H1 (cell line): Measurements from ENCODE around the gene FAM204A. TPM values are rescaled to one million over a fixed set of nuclear protein-coding genes. Genes with fewer than 3 reads are reported as not detected.

Source experiments
- CTCF ChIA-PET: fragments of 300-600 bp; sonication (Branson Sonifier 250); formaldehyde crosslinking; loops from one replicate; lab custom pipeline; 2021; ENCODE audit not compliant: partially characterized antibody; lab: Charles Lee
- POLR2A ChIA-PET: fragments of 300-600 bp; sonication (Branson Sonifier 250); formaldehyde crosslinking; loops from one replicate; lab custom pipeline; 2021; ENCODE audit warnings: inconsistent platforms; ENCODE audit not compliant: partially characterized antibody; lab: Charles Lee
- DNase-seq, 2 experiments: peaks; one replicate each; pipeline versions ENCODE4 v3.0.0 to v3.0.0-alpha.2; 2010 to 2022; ENCODE audit warnings: low spot score in 2 of 2, low read depth in 1 of 2, mixed read lengths in 1 of 2
- FAIRE-seq: peaks from 2 replicates; lab custom pipeline; 2011; peaks lifted over from hg19 to GRCh38; lab: Jason Lieb, UNC
- H2AFZ ChIP-seq: 2 replicates; pipeline ENCODE4 v1.8.1; 2012; ENCODE audit warnings: low read length, inconsistent platforms
- H2AK5ac ChIP-seq: 2 replicates; pipeline ENCODE4 v1.6.1; 2013; ENCODE audit warnings: low read depth, low read length
- H2BK120ac ChIP-seq: replicated peaks from 2 replicates; pipeline ENCODE3; 2013; ENCODE audit warnings: low read depth, low read length, inconsistent platforms
- H2BK12ac ChIP-seq: 2 replicates; pipeline ENCODE4 v1.6.1; 2013; ENCODE audit warnings: low read depth, low read length
- H2BK15ac ChIP-seq: 2 replicates; pipeline ENCODE4 v1.6.1; 2013; ENCODE audit warnings: low read length
- H2BK20ac ChIP-seq: 2 replicates; pipeline ENCODE4 v1.6.1; 2013; ENCODE audit warnings: low read length
- H2BK5ac ChIP-seq: 2 replicates; pipeline ENCODE4 v1.6.1; 2013; ENCODE audit warnings: low read depth, low read length
- H3K14ac ChIP-seq: 2 replicates; pipeline ENCODE4 v1.6.1; 2013; ENCODE audit warnings: inconsistent platforms; ENCODE audit not compliant: insufficient read length
- H3K18ac ChIP-seq: 2 replicates; pipeline ENCODE4 v1.6.1; 2013; ENCODE audit warnings: low read length; ENCODE audit errors: extremely low read depth
- H3K23ac ChIP-seq: 2 replicates; pipeline ENCODE4 v1.6.1; 2013; ENCODE audit warnings: inconsistent platforms; ENCODE audit not compliant: insufficient read length
- H3K23me2 ChIP-seq: 2 replicates; pipeline ENCODE4 v1.6.1; 2013; ENCODE audit warnings: low read depth, low read length
- H3K27ac ChIP-seq: 2 replicates; pipeline ENCODE4 v1.6.1; 2011; ENCODE audit warnings: low read depth, low read length, inconsistent platforms
- H3K27me3 ChIP-seq, 4 experiments: replicated peaks in 1 of 4; 1 replicate in 1 of 4; 2 replicates in 3 of 4; pipeline versions ENCODE4 v1.6.1 to v1.8.1; 2011 to 2013; ENCODE audit warnings: low read length in 3 of 4, mild to moderate bottlenecking in 3 of 4, inconsistent platforms in 2 of 4, mixed read lengths in 2 of 4, moderate library complexity in 1 of 4; ENCODE audit not compliant: control insufficient read depth in 3 of 4, insufficient read depth in 3 of 4; ENCODE audit errors: extremely low read depth in 1 of 4
- H3K36me3 ChIP-seq, 4 experiments: 2 replicates each; pipeline versions ENCODE4 v1.6.1 to v1.8.1; 2011 to 2013; ENCODE audit warnings: mild to moderate bottlenecking in 4 of 4, low read length in 3 of 4, moderate library complexity in 2 of 4, control low read depth in 1 of 4, inconsistent platforms in 1 of 4; ENCODE audit not compliant: insufficient read depth in 4 of 4, control insufficient read depth in 2 of 4
- H3K4ac ChIP-seq: replicated peaks from 2 replicates; pipeline ENCODE3; 2013; ENCODE audit warnings: low read length, low read depth, mixed read lengths, inconsistent platforms; ENCODE audit not compliant: insufficient read length
- H3K4me1 ChIP-seq, 4 experiments: replicated peaks in 1 of 4; 1 replicate in 1 of 4; 2 replicates in 3 of 4; pipeline versions ENCODE4 v1.6.1 to v1.8.1; 2011 to 2013; ENCODE audit warnings: low read length in 3 of 4, inconsistent platforms in 2 of 4, mixed read lengths in 1 of 4; ENCODE audit not compliant: insufficient read depth in 4 of 4, control insufficient read depth in 3 of 4
- H3K4me2 ChIP-seq, 2 experiments: 2 replicates each; pipeline versions ENCODE4 v1.6.1 to v1.8.1; 2011 to 2013; ENCODE audit warnings: low read depth in 2 of 2, low read length in 2 of 2, control low read depth in 1 of 2, inconsistent platforms in 1 of 2, mild to moderate bottlenecking in 1 of 2; ENCODE audit not compliant: insufficient read depth in 1 of 2
- H3K4me3 ChIP-seq, 4 experiments: fragments of 200-600, 300-600 bp in 1 of 4; sonication (generic), shearing (Covaris generic), sonication (Bioruptor Twin) in 1 of 4; 2 replicates each; pipeline versions ENCODE4 v1.5.1 to v1.8.1; 2011 to 2016; ENCODE audit warnings: low read length in 4 of 4, low read depth in 3 of 4, control low read depth in 2 of 4, inconsistent platforms in 2 of 4, mild to moderate bottlenecking in 2 of 4, mixed read lengths in 1 of 4, moderate library complexity in 1 of 4; ENCODE audit not compliant: insufficient read depth in 2 of 4; ENCODE audit errors: extremely low read depth in 1 of 4
- H3K56ac ChIP-seq: replicated peaks from 2 replicates; pipeline ENCODE3; 2013; ENCODE audit warnings: low read depth, mild to moderate bottlenecking, mixed read lengths, low read length, inconsistent platforms; ENCODE audit not compliant: insufficient read length
- H3K79me1 ChIP-seq: 2 replicates; pipeline ENCODE4 v1.6.1; 2013; ENCODE audit warnings: low read depth, low read length, control low read depth
- H3K79me2 ChIP-seq, 2 experiments: 2 replicates each; pipeline versions ENCODE4 v1.6.1 to v1.8.1; 2012 to 2013; ENCODE audit warnings: low read length in 2 of 2, mild to moderate bottlenecking in 2 of 2, inconsistent platforms in 1 of 2; ENCODE audit not compliant: insufficient read depth in 2 of 2, control insufficient read depth in 1 of 2
- H3K9ac ChIP-seq, 4 experiments: replicated peaks in 1 of 4; 1 replicate in 1 of 4; 2 replicates in 3 of 4; pipeline versions ENCODE4 v1.6.1 to v1.8.1; 2011 to 2013; ENCODE audit warnings: low read depth in 3 of 4, low read length in 3 of 4, control low read depth in 2 of 4, mild to moderate bottlenecking in 2 of 4, moderate library complexity in 2 of 4, inconsistent platforms in 1 of 4; ENCODE audit errors: extremely low read depth in 1 of 4
- H3K9me3 ChIP-seq, 2 experiments: 2 replicates each; pipeline versions ENCODE4 v1.6.1 to v1.8.1; 2012 to 2013; ENCODE audit warnings: mild to moderate bottlenecking in 2 of 2, moderate library complexity in 2 of 2, control low read depth in 1 of 2, inconsistent platforms in 1 of 2, low read depth in 1 of 2, low read length in 1 of 2, mixed read lengths in 1 of 2; ENCODE audit not compliant: insufficient read depth in 2 of 2
- H4K20me1 ChIP-seq, 2 experiments: replicated peaks in 1 of 2; 2 replicates each; pipeline versions ENCODE3 to v1.8.1; 2011 to 2013; ENCODE audit warnings: inconsistent platforms in 2 of 2, low read length in 2 of 2, mild to moderate bottlenecking in 1 of 2; ENCODE audit not compliant: insufficient read depth in 2 of 2, control insufficient read depth in 1 of 2
- H4K5ac ChIP-seq: 2 replicates; pipeline ENCODE4 v1.6.1; 2013; ENCODE audit warnings: low read length, low read depth, mixed read lengths, inconsistent platforms; ENCODE audit not compliant: insufficient read length
- H4K8ac ChIP-seq: 2 replicates; pipeline ENCODE4 v1.8.0; 2013; ENCODE audit warnings: mild to moderate bottlenecking, moderate library complexity, low read length, inconsistent platforms; ENCODE audit not compliant: insufficient read depth; ENCODE audit errors: extremely low read depth
- H4K91ac ChIP-seq: replicated peaks from 2 replicates; pipeline ENCODE3; 2013; ENCODE audit warnings: low read length, mixed read lengths, inconsistent platforms; ENCODE audit not compliant: insufficient read length
- CBX8 ChIP-seq: fragments of 300-800, 300-1000 bp; sonication (generic); IDR thresholded peaks from 2 replicates; pipeline ENCODE4 v1.7.1; 2016; ENCODE audit warnings: low read depth, low read length, borderline replicate concordance
- CTBP2 ChIP-seq: IDR thresholded peaks from 2 replicates; pipeline ENCODE4 v1.7.0; 2011; ENCODE audit warnings: borderline replicate concordance, mild to moderate bottlenecking, moderate library complexity, mixed read lengths, low read length; ENCODE audit not compliant: insufficient read depth, insufficient read length
- GTF2F1 ChIP-seq: IDR thresholded peaks from 2 replicates; pipeline ENCODE4 v1.6.1; 2012; ENCODE audit warnings: low read depth, low read length, improper control_type of control experiment, borderline replicate concordance
- MAFK ChIP-seq: IDR thresholded peaks from 2 replicates; pipeline ENCODE4 v1.6.1; 2012; ENCODE audit warnings: low read depth, mild to moderate bottlenecking, improper control_type of control experiment, low read length
- MAX ChIP-seq: IDR thresholded peaks from 2 replicates; pipeline ENCODE4 v1.6.1; 2012; ENCODE audit warnings: inconsistent platforms
- NRF1 ChIP-seq: IDR thresholded peaks from 2 replicates; pipeline ENCODE4 v1.6.1; 2011; ENCODE audit warnings: mild to moderate bottlenecking, low read depth, low read length, improper control_type of control experiment
- PHF8 ChIP-seq: fragments of 200-600 bp; sonication (generic); conservative IDR thresholded peaks from 2 replicates; pipeline ENCODE4 v1.7.1; 2012; ENCODE audit warnings: low read depth, mild to moderate bottlenecking, inconsistent platforms, low read length, moderate library complexity
- SAP30 ChIP-seq: fragments of 300-600 bp; sonication (generic); IDR thresholded peaks from 2 replicates; pipeline ENCODE4 v1.7.1; 2012; ENCODE audit warnings: low read length, moderate library complexity, mild to moderate bottlenecking, inconsistent platforms; ENCODE audit not compliant: insufficient read depth, insufficient replicate concordance
- SIRT6 ChIP-seq: IDR thresholded peaks from one replicate; pipeline ENCODE4 v1.7.1; 2012; ENCODE audit warnings: low read length, inconsistent platforms
- SP2 ChIP-seq: IDR thresholded peaks from 2 replicates; pipeline ENCODE4 v1.6.1; 2012; ENCODE audit warnings: mild to moderate bottlenecking, low read length, inconsistent platforms
- SRF ChIP-seq: IDR thresholded peaks from 2 replicates; pipeline ENCODE4 v1.6.1; 2011; ENCODE audit warnings: mild to moderate bottlenecking, low read depth, low read length, moderate library complexity
- YY1 ChIP-seq: IDR thresholded peaks from 2 replicates; pipeline ENCODE4 v1.6.1; 2011; ENCODE audit warnings: low read depth, mild to moderate bottlenecking, low read length
- polyA plus RNA-seq, 7 experiments: library from polyadenylated mRNA; depleted of rRNA in 3 of 7; stranded (reverse) in 5 of 7; unstranded in 2 of 7; fragments of >200 nt in 5 of 7; fragments of 200-250 nt in 2 of 7; gene quantifications; 1 replicate in 5 of 7; 2 replicates in 1 of 7; 4 replicates in 1 of 7; pipeline versions ENCODE4 v1.2.1 to v1.2.3, GENCODE V29; 2011 to 2013; ENCODE audit warnings: missing spikeins in 2 of 7, mixed read lengths in 2 of 7
- total RNA-seq: library from RNA; stranded (reverse); fragmentation: NEBNext Ultra II Directional; extraction: Animal tissue kit (Norgen Biotek cat#: 25700); gene quantifications from 2 replicates; pipeline ENCODE4 v1.2.1, GENCODE V29; 2021

The FAM204A gene
- total and polyA plus RNA-seq, 2 of the 8 experiments (the other 6 are each of a cell fraction or from before 2014, with no cell fraction given): 4.9 to 37.4 TPM

DNA sequence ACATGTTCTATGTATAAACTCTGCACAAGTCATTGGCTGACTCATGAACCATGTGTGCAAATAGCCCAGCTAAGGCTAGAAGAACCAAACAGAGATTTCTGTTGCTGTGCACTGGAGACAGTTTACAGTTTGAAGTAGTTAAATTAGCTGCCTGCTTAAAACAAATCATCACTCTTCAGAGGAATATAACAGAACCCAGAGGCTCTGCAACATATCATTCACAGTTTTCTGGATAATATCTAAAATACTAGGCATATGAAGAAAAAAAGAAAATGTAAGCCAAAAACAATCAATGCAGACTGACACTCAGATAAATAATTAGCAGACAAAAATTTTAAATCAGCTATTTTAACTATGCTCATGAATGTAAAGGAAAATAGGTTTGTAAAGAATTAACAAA lies 23.6 kb upstream of the FAM204A start:
- H3K4me1 ChIP-seq: no peaks in the 10 kb centered on the region
- no peak overlapping the region for H4K91ac ChIP-seq
- no peak overlapping the region for H2BK120ac ChIP-seq
- no peak overlapping the region for H4K8ac ChIP-seq
- no peak overlapping the region for H2BK12ac ChIP-seq
- H2BK20ac ChIP-seq: no peak overlapping the region
- CTCF ChIA-PET: interaction anchor here (0.8 kb wide), 1 partner anchor 102 kb away, joined by 3 read pairs; no protein-coding TSS in a partner anchor
- H2BK15ac ChIP-seq: no peak overlapping the region
- no peak overlapping the region for H3K14ac ChIP-seq
- H4K5ac ChIP-seq: no peak overlapping the region
- H3K23ac ChIP-seq: no peak overlapping the region
- no peak overlapping the region for H3K9ac ChIP-seq
- POLR2A ChIA-PET: no interaction called here
- H3K27me3 ChIP-seq: no peaks in the 10 kb centered on the region
- no peak overlapping the region for H3K56ac ChIP-seq
- no peak overlapping the region for H3K4me2 ChIP-seq
- no peak for TF ChIP-seq SRF
- TF ChIP-seq MAFK: no peak
- no peak for TF ChIP-seq SIRT6
- no peak for TF ChIP-seq SP2
- TF ChIP-seq NRF1: no peak
- TF ChIP-seq SAP30: no peak
- no peak for TF ChIP-seq YY1
- TF ChIP-seq CTBP2: no peak
- TF ChIP-seq GTF2F1: no peak
- no peak for TF ChIP-seq PHF8
- TF ChIP-seq CBX8: no peak
- no peak for TF ChIP-seq MAX
- peaks cover 0 to 4% of the 10 kb centered on the region in 2 experiments; a peak in 1 of 4 replicates for H3K9me3 ChIP-seq
- no peaks in the 10 kb centered on the region for H4K20me1 ChIP-seq
- H3K4ac ChIP-seq: no peak overlapping the region
- H3K79me1 ChIP-seq: no peaks in the 10 kb centered on the region
- no peak overlapping the region for H3K18ac ChIP-seq
- H2AFZ ChIP-seq: no peak overlapping the region
- H2BK5ac ChIP-seq: no peak overlapping the region
- no peaks in the 10 kb centered on the region for H3K23me2 ChIP-seq
- H3K79me2 ChIP-seq: no peaks in the 10 kb centered on the region
- no peak for DNase-seq
- H3K4me3 ChIP-seq: no peak overlapping the region
- no peaks in the 10 kb centered on the region for H3K36me3 ChIP-seq
- FAIRE-seq: no peak
- no peak overlapping the region for H2AK5ac ChIP-seq
- H3K27ac ChIP-seq: no peak overlapping the region
